Measurements from ENCODE around the gene SLN. TPM values are rescaled to one million over a fixed set of nuclear protein-coding genes. Genes with fewer than 3 reads are reported as not detected.

The SLN gene
- total RNA-seq, 4 donors from 2014 or later, result 2.1 to 2.8 TPM; not detected in 2

DNA sequence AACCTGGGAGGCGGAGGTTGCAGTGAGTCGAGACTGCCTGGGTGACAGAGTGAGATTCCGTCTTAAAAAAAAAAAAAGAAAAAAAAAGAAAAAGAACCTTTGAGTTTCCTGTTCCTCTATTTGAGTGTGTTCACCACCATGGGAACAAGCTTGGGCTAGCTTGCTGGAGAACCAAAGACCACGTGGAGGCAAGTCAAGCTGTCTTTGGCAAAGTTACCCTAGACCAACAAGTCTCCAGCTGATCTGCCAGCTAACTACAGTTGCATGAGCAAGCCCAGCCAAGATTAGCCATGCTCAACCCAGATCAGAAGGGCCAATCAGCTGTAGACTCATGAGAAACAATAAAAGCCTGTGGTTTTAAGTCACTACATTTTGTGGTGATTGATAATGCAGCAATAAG, 29.7 kb downstream of the SLN start:
- no peak overlapping the region for H3K4me3 ChIP-seq (ENCODE audit: low read depth, poor library complexity, severe bottlenecking)
- TF ChIP-seq, protein P1, sequence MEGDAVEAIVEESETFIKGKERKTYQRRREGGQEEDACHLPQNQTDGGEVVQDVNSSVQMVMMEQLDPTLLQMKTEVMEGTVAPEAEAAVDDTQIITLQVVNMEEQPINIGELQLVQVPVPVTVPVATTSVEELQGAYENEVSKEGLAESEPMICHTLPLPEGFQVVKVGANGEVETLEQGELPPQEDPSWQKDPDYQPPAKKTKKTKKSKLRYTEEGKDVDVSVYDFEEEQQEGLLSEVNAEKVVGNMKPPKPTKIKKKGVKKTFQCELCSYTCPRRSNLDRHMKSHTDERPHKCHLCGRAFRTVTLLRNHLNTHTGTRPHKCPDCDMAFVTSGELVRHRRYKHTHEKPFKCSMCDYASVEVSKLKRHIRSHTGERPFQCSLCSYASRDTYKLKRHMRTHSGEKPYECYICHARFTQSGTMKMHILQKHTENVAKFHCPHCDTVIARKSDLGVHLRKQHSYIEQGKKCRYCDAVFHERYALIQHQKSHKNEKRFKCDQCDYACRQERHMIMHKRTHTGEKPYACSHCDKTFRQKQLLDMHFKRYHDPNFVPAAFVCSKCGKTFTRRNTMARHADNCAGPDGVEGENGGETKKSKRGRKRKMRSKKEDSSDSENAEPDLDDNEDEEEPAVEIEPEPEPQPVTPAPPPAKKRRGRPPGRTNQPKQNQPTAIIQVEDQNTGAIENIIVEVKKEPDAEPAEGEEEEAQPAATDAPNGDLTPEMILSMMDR (IDR thresholded peaks at IDR 0.05), result no peak
- TF ChIP-seq POLR2A (IDR thresholded peaks at IDR 0.05), result no peak
- intact Hi-C loops (cut with DNase I; ENCODE audit: low total_unique reads), result no loop called here
- 53 to 55% methylated on average over 4 of the region's 4 CpGs for WGBS, 2 donors
- peak in 1 of 2 donors; percentile 20 for DNase-seq (ENCODE audit: low spot score in 2 of 2)

DNA sequence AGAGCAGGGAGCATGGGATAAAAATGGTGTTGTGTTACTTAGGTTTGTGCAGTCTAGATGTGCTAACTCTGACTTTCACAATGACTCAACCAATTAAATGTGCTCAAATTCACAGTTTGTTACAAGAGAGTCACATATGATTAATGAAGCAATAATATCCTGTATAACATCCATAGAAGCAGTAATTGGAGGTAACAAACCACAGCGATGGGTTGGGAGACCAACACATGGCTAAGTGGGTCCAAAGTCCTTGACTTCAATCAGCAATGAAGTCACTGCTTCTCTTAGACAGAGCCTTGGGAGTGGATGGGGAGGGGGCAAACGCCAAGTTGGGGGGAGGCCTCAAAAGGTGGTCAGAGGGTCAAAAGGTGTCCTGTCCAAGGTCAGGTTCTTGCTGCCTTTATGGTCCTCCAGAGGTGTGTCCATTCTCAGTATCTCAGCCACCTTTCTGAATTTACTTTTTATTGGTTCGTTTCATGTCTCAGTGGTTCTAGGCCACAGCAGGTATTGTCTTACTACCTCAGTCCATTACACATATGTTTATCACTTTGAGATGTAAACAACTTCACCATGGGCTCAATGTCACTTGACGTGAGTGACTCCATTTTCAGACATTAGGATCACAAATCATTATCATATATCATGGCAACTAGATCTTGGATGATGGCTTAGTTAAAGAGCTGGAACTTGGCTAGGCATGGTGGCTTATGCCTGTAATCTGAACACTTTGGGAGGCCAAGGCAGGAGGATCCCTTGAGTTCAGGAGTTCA, 32.4 kb downstream of the SLN start:
- WGBS, 2 donors, result 83 to 87% methylated on average over 4 of the region's 4 CpGs
- intact Hi-C loops (cut with DNase I; ENCODE audit: low total_unique reads), result loop anchor here (10.0 kb wide), 1 partner anchor 85 kb away; the partner anchor contains the start of gene ELMOD1
- H3K4me3 ChIP-seq (ENCODE audit: low read depth, poor library complexity, severe bottlenecking), result no peak overlapping the region
- no peak for DNase-seq (ENCODE audit: low spot score in 2 of 2)
- TF ChIP-seq, protein P1 (IDR thresholded peaks at IDR 0.05), result no peak
- no peak for TF ChIP-seq POLR2A (IDR thresholded peaks at IDR 0.05)

DNA sequence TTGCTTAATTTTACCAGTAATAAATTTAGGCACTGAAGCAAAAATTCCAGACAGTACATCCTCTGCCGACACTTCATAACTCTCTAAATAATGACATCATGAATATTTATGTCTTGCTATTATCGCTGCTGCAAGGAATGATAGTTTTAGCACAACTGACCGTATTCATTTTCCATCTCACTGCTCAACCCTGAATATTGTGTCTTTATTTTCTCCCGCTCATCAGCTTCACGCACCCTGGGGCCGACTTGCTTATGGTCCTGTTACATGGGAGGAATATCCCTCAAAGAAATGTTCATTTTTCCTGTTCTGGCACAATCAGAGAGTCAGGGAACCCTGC, 33.3 kb downstream of the SLN start:
- intact Hi-C loops (cut with DNase I; ENCODE audit: low total_unique reads), result loop anchor here (10.0 kb wide), 1 partner anchor 84 kb away; the partner anchor contains the start of gene ELMOD1
- no peak for DNase-seq (ENCODE audit: low spot score in 2 of 2)
- TF ChIP-seq POLR2A (IDR thresholded peaks at IDR 0.05), result no peak
- TF ChIP-seq, protein P1 (IDR thresholded peaks at IDR 0.05), result no peak
- H3K4me3 ChIP-seq (ENCODE audit: low read depth, poor library complexity, severe bottlenecking), result no peak overlapping the region
- 71 to 83% methylated on average over 6 of the region's 6 CpGs for WGBS, 2 donors

DNA sequence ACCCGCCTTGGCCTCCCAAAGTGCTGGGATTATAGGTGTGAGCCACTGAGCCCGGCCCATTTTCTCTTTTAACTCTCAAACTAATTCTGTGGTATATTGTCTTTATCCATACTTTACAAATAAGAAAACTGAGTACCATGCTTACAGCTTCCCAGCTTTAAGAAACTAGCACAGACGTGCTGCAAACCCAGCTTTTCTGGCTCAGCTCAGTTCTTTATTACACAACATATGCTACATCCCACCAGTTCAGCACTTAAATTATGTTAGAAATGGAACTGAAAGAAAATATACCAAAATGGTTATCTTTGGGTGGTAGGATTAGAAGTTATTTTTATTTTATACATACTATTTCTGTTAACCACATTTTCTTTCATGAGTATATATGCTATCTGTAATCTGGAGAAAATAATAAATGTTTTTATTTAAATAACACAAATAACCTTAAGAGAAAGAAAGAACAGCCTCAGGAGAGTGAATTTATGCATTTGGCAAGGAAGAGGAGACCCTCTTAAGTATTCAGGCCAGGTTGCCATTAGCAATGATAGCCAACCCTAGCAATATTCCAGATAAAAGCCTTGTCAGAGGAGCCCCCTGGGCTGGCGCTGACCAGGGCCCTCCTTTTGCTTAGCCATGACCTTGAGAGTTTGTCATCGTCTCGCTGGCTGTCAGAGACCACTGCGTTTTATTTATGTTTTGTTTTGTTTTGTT, 33.8 kb downstream of the SLN start:
- no peak overlapping the region for H3K4me3 ChIP-seq (ENCODE audit: low read depth, poor library complexity, severe bottlenecking)
- DNase-seq (ENCODE audit: low spot score in 2 of 2), result no peak
- intact Hi-C loops (cut with DNase I; ENCODE audit: low total_unique reads), result loop anchor here (10.0 kb wide), 1 partner anchor 83 kb away; the partner anchor contains the start of gene ELMOD1
- WGBS, 2 donors, result 86 to 90% methylated on average over 7 of the region's 7 CpGs
- no peak for TF ChIP-seq POLR2A (IDR thresholded peaks at IDR 0.05)
- TF ChIP-seq, protein P1 (IDR thresholded peaks at IDR 0.05), result no peak

DNA sequence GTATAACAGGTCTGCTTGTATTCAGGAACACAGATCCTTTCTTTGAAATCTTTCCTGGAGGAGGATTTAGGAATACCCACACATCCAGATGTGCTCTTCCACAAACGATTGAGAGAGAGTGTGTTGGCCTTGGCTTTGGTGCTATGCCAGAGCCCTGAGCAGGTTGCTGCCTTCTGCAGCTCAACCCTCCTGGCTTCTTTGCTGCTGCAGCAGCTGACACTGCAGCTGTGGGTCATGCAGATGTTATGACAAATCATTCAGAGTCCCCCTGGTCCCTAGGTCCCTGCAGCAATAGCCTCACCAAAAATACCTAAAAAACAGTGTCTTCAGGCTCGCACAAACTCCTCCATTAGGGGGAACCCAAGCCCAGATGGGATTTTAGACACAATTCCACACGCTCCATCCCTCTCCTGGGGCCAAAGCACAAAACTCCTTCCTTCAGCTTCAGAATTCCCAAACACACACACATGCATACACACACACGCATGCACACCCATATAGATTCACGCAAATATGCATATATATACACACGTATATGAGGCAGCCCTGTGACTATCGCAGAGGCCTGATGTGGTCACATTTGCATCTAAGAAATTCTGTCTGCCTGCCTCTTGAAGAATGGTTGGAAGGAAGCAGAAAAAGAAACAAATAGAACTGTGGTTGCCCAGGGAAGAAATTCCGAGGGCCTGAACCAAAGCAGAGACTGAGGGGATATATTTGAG, 35.4 kb downstream of the SLN start:
- no peak overlapping the region for H3K4me3 ChIP-seq (ENCODE audit: low read depth, poor library complexity, severe bottlenecking)
- DNase-seq (ENCODE audit: low spot score in 2 of 2), result no peak
- 83 to 84% methylated on average over 8 of the region's 8 CpGs for WGBS, 2 donors
- TF ChIP-seq, protein P1 (IDR thresholded peaks at IDR 0.05), result no peak
- intact Hi-C loops (cut with DNase I; ENCODE audit: low total_unique reads), result loop anchor here (10.0 kb wide), 1 partner anchor 82 kb away; the partner anchor contains the start of gene ELMOD1
